Activated CD4-positive, alpha-beta T cell treated with anti-CD3 and anti-CD28 coated beads, Interleukin-2, amount 50 U/mL, for 4 hours (primary cell): ENCODE measurements around the gene LY6G6F.

Experiments used
- DNase-seq, 2 experiments: peaks; one replicate each; pipeline ENCODE4 v3.0.0-alpha.2; 2020

Gene LY6G6F

DNA sequence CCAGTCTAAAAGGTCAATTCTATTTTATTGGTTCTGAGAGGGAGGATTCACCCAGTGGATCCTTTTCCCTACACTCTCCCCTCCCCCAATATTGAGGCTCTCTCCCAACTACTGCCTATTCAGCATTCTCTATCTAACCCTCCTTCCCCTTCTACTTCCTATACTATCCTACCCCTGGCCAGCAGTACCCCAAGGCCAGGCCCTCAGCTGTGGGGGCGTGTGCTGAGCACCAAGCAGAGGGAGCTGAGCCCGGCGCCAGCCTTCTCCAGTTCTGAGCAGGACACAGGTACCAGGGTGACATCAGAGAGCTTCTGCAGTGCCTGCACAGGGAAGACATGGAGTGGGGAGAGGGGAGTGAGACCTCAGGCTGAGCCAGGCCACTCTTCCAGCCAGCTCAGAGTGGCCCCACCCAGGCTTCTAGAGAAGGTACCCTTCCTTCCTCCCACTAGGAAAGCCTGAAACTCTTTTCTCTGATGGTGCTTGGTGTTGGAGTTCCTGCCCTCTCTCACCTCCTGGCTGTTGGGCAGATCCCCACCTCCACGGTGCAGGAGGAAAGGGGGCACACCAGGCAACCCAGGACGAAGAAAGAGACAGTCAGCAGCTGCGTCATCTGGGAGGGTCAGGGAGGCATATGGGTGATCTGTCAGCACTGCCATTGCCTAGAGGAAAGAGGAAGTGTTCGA is 20.5 kb downstream of the LY6G6F start:
- no peak for DNase-seq

DNA sequence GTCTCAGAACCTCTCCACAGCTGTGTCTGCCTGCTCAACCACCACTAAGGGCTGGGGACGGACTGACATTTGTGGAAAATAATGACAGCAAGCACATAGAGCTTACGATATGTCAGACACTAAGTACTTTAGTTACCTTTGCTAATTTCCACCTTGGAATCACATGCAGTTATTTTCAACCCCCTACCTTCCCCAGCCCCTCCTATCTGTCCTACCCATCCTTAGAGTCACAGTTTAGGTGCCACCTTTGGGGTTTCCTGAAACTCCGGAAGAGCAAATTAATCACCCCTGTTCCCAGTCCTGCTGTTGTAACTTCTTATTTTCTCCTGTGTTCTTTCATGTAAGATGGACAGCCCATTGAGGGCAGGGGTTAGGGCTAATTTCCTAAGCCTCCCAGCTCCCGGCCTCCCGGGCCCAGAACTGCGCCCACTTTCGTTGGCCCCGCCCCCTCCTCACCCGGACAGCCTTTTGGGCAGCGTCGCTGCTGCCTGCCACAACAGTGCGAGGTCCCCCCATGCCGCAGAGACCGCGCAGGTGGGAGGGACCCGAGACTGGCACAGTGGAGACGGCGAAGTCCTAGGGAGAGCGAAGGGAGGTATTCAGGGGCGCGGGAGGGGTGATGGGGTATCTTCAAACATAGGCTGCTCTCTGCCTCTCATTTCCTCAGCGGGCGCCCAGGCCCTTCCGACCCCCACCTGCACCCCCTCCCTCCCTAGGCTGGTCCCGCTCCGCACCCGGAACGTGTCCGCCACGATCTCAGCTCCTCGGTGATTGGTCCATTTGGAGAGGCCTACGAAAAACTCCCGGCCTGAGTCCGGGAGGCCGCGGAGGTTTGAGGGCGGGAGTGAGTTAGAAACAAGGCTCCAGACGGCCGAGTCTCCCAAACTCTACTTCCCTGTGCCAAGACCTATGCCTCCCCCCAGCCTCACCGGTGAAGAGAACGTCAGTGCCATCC is 21.3 kb downstream of the LY6G6F start:
- DNase-seq = no peak

DNA sequence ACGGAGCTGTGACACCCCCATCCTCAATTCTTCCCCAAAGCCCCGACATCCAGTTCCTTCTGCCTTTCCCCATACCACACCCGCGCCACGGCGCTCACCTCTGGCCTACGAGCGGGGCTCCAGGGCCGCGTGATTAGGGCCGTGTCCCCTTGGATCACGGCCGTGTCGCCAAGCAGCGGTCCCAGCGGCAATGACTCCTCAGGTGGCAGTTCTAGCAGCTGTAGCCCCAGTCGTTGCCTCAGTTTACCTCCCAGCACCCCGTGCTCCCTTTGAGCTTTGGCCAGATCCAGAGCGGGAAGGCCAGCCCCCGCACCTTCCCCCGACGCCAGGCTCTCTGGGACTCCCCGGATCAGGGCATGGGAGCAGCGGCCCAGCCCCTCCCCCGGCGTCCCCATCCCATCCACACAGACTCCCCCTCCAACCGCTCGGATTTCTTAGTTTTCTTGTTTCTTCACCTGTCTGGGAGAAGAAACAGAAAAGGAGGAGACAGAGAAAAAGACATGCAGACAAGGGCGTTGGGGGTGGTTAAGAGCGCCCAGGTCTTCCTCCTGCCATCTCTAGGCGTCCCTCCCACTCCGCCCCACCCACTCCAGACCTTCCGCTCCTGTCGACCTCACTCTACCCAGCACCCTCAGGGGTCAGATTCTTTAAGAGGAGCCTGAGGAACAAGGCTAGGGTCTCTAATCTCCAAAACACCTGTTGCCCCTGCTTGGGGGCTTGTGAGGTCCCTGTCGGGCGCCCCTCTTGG is 22.3 kb downstream of the LY6G6F start, which contains the start of gene DDAH2:
DDAH2 (minus strand) TSS at position 533 of the 748 bp plus-strand sequence; CDS start at position 395, 138 bp downstream.
- no peak for DNase-seq

DNA sequence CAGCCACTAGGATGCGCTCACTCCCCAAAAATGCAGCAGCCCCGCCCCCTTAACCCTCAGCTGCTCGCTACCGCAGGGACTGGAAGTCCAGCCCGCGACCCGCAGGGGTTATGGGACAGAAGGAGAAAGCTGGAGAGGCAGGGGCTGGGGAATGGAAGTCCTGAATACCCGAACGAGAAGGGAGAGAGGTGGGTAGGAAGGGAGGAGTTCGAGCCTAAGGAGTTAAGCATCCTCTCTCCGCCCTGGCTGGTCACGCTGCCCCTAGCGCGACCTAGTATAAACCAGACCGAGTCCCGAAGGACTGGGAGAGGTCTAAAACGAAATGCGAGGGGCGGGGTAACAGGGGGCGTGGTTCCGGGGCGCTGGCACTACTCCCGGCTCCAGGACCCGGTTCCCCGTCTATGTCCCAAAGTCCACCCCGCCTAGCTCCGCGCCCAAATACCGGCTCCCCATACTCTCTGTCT is 22.9 kb downstream of the LY6G6F start:
- peak; percentile 75 to 77 for DNase-seq

DNA sequence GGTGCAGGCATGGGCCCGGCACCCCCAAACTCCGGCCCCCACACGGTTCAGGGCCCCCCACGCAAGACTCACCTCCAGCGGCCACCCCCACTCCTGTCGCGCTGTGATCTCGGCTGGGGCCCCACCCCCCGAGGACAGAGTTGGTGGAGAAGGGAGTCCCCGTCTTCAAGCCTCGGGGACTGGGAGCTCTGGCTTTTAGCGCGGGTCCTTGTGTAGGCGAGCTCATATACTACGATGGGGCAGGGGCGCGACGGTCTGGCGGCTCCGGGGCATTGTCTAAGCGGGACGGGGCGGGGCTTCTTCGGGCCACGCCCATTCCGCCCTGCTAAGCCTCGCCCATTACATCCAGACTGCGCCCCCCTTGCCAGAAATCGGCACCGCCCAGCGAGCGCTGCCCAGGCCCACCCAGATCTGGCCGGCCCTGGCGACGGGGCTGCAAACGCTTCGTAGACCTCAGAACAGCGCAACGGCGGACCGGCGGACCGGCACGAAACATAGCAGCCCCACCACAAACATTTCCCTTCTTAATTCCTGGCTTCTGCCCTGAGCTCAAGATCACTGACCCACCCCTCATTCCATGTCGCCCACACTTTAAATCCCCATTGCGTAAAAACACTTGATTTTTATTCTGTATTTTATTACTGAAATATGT is 23.4 kb downstream of the LY6G6F start:
- peak; percentile 39 to 42 for DNase-seq

DNA sequence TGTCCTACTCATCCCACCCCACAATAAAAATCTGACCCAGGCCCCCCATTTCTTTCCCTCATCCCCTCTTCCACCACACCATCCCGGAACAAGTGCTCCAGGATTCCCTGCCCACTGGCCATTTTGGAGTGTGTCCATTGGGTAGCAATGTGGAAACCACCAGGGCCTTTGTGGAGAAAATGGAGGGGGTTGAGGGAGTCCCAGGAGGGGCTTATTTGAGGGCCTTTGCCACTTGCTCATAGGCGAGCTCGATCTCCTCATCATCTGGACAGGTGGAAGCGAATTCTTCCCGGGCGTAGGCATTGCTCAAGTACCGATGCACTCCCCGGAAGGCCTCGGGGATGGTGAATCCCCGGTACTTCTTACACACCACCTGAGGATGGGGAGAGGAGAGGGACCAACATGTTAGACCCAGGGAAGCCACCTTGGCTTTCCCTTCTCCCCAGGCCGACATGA is 24.0 kb downstream of the LY6G6F start:
- DNase-seq = no peak

DNA sequence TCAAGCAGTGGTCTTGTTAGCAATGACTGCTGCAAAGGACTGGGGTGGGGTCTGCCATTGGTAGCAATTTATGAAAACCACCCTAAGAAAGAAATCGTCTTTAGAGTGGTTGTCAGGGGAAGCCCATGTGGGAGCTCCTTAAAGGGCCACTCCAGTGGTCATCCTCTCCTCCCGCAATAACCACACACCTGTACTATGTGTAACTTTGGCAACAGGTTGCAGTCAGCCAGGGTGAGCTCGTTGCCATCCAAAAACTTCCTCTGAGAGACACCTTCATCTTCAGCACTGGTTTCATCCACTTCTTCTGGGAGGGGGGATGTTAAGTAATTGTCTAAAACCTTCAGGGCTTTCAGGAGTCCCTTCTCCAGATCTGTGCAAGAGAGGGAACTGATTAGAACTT is 25.4 kb downstream of the LY6G6F start:
- no peak for DNase-seq

DNA sequence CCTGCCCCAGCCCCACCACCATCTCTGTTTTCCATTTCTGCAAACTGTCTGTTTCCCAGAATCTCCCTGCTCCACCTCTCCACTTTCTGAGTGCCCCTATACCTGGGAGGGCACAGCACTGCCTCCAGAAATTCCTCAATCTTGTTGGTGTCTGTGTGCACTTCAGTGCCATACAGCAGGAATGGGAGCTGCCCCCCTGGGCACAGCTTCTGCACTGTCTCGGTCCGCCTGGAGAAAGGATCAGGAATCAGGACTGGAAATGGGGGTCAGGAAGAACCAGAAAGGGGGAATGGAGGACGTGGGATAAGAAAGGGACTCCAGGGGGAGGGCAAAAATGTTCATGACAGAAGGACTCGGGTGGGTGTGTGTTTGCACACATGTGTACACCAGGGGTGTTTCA is 27.1 kb downstream of the LY6G6F start:
- no peak for DNase-seq

DNA sequence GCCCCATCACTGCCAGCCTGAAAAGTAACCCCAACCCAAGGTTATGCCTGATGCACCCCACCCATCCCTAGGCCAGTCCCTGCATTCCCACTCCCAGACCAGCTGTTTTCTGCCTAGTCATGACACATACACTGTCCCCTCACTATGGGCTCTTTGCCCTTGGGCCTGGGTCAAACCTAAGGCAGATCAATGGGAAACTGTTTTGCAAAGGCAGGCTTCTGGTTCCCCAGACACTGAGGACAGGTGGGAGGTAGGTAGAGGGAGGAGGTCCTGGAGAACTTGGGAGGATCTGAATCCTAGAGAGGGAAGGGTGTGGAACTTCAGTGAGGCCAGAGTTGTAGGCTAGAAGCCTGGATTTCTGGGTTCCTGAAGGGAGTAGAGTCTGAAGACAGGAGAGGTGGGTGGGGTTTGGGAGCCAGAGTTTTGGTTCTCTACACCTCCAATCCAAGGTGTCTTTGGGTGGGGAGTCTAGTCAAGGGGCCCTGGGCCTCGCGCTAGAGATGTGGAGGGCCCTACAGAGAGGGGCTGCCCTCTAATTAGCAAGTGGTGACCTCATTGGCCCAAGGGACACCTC is 27.7 kb downstream of the LY6G6F start:
- no peak for DNase-seq

DNA sequence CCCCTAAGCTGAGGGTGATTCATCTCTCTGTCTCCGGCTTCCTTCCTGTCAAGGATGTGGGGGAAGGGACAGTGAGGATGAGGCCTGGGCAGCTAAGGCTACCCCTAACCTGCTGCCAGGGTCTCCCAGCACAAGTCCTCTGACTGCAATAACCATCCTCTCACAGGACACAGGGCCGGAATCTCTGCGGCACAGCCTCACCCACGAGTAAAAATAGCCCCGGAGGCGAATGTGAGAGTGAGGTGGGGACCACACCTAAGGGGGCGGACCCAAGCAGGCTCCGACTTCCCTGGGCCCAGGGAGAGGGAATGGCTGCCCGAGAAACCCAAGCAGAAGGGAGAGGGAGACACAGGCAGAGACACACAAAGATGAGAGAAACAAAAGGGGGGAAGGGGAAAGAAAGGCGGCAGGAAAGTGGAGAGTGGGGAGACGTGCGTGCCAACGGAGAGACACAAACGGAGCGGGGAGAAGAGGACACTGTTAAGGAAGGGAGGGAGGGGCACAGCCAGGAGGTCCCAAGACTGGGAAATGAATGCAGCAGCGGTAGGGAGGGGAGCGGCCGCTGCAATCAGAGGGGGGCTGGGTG is 28.2 kb downstream of the LY6G6F start:
- DNase-seq = peak; percentile 32 to 33

DNA sequence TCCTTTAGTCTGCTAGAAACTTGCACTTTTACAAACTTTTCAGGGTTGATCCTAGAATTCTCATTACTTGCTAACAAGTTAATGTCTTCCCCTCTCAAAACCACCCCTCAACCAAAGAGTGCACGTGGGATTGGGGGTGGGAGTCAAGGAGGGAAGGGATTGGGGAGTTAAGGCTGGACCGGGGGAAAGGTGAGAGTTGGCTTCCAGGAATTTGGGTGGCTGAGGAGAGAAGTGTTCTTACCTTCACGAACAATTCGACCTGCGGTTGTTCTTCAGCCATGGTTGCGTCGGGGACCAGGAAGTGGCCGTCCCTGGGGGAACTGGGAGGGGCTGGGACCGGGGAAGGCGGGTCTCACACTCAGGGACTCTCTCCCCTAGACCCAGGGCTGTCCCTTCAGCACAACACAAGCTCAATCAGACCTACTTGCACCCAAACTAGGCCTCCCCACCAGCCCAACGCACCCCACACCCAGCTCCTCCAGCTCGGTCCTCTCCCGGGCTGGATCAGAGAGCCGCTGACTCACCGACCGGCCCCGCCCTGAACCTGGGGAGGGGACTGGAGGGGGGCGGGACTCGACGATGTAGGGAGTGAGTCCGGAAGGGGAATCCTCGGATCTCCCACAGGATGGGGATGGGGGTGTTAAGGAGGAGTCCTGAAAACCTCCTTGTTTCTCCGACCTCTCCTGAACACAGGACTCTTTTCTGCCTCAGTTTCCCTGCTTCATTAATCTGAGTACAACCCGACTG is 29.5 kb downstream of the LY6G6F start, which contains the start of gene CLIC1:
CLIC1 (minus strand) TSS at position 510 of the 747 bp plus-strand sequence; CDS start at position 280, 230 bp downstream.
- peak; percentile 72 for DNase-seq

DNA sequence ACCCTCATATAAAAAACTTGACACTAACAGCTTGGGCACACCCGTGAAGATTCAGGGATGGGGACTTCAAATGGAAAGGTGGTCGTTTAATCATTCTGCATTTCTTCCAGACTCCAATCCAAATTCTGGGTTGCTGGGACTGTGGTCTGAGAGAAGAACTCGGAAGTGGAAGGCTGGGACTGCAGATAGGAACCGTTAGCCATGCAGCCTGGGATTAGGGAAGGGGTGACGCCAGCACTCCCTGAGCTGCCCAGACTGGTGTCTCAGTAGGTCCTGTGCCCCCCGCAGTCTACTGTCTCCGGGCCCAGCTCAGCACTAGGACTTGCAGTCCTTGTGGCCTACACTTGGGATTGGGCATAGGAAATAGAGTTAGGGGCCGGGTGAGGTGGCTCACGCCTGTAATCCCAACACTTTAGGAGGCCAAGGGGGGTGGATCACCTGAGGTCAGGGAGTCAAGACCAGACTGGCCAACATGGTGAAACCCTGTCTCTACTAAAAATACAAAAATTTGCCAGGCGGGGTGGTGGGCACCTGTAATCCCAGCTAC is 30.2 kb downstream of the LY6G6F start:
- no peak for DNase-seq

DNA sequence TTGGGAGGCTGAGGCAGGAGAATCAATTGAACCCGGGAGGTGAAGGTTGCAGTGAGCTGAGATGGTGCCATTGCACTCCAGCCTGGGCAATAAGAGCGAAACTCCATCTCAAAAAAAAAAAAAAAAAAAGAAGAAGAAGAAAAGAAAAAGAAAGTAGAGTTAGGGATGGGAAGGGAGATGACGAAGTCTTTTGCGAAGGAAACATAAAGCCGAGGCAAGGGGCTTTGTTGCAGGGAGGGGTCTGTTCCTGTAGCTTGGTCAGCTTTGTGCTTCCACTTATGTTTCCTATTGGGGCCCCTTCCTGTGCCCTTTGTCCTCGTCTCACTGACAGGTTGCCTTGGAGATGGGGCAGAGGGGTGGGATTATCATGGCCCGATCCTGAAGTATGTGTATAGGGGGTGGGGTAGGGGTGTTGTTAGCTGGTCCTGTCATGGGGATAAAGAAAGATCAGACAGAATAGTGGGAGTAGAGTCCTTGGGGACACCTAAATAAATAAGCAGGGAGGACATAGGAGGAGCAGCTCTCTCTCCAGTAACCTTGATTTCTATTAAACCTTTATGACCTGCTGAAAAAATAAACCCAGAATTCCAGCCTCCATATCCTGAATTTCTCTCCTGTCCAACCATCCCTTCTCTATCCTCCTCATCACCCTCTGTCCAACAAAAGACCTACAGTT is 30.8 kb downstream of the LY6G6F start:
- DNase-seq = no peak

DNA sequence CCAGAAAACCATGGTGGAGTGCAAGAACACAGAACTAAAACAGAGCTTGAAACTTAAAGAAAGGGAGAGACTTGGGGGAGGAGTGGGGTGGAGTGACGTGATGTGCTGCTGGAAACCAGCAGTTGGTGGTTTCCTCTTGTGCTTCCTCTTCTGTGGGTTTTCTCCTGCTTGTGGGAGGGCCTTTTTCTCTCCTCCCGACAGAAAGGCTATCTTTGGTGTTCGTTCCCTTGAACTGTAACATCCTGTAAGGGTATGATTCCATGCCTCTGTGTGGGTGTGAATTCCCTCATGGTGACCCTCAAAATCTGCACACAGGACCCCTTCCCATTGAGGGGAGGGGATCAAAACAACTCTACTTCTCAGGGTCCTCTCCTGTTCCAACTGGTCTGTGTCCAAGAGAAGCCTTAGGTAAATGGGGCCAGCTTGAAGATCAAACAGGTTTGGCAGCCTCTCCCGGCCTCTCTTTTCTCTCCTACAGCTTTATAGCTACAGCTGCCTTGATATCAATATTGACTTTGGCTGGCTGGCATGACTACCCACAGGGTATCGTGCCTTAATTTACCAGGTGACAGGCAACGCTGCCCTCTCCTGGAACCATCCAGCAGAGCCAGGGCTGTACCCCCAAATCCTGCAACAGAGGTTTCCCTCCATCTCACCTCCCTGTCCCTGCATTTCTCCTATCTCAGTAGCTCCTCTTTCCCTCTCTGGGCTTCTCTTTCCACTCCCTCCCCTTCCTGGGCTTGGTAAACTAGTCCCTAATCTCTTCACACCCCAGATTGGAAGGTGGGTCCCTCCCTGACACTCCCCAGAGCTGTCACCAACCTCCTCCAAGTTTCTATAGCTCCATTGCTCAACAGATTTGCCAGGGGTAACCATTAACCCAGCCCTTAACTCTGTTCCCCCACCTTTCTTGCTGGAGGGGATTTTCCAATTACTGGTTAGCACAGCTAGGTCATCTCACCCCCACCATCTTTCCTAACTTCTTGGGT is 31.6 kb downstream of the LY6G6F start:
- DNase-seq = peak; percentile 54 to 55

DNA sequence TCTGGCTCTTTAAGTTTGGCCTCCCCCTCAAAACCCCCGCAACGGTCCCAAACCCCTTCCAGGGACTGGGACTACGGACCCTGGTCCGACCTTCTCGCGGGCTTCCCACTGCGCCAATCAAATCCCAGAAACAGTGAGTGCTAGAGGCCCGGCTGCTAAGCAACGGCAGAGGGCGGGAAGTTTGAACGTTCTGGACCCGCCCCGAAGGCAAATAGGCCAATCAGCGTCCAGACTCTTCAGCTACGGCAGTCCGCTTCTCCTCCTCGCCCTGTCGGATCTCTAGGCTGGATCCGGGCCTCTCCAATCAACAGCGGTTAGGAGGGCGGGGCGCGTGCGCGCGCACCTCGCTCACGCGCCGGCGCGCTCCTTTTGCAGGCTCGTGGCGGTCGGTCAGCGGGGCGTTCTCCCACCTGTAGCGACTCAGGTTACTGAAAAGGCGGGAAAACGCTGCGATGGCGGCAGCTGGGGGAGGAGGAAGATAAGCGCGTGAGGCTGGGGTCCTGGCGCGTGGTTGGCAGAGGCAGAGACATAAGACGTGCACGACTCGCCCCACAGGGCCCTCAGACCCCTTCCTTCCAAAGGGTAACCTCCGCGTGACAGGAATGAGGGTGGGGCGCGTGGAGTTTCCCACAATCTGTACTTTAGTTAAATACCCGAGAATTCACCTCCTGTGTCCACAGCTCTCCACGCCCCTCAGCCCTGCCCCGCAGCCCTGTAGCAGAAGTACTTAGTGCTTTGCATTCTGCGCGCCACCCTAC is 33.2 kb downstream of the LY6G6F start, which contains the start of gene MSH5:
MSH5 (plus strand) TSS at position 367 of the 758 bp plus-strand sequence. CDS start 462 bp downstream, outside the sequence.
- peak; percentile 91 to 92 for DNase-seq

DNA sequence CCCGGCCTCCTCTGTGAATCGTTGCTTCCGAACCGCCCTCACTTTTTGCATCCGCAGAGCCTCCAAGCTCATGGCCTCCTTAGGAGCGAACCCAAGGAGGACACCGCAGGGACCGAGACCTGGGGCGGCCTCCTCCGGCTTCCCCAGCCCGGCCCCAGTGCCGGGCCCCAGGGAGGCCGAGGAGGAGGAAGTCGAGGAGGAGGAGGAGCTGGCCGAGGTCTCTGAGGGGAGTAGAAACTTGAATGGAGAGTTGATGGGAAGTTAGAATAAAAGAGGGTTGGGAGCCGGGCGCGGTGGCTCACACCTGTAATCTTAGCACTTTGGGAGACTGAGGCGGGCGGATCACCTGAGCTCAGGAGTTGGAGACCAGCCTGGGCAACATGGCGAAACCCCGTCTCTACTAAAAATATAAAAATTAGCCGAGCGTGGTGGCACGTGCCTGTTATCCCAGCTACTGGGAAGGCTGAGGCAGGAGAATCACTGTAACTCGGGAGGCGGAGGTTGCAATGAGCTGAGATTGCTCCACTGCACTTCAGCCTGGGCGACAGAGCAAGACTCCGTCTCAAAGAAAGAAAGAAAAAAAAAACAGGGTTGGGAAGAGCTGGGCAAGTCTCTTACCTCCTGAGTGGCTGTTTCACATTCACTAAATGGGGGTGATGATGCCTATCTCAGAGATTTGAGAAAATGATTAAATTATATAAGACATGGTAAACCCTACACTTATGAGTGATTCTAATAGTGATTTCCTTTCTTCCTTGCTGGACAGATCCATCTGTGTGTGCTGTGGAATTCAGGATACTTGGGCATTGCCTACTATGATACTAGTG is 33.9 kb downstream of the LY6G6F start:
- DNase-seq = no peak

DNA sequence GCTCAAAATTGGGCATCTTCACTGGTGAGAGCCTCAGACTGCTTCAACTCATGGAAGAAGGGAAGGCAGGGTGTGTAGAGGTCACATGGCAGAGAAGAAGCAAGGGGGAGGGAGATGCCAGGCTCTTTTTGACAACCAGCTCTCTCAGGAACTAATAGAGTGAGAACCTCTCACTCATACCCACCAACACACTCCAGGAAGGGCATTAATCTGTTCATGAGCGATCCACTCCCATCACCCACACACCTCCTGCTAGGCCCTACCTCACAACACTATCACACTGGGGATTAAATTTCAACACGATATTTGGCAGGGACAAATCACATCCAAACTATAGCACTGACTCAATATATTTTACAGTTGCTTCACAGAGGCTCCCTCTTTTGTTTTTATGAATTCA is 35.1 kb downstream of the LY6G6F start:
- no peak for DNase-seq
